Thoracic aorta (tissue), 2 donors: ENCODE measurements around the gene MOK. TPM values are rescaled to one million over a fixed set of nuclear protein-coding genes. Genes with fewer than 3 reads are reported as not detected.

Source experiments
- ATAC-seq: fragments of 150-250 bp; one replicate; pipeline ENCODE4 v1.8.0; 2017; ENCODE audit warnings: low read depth; ENCODE audit not compliant: insufficient number of reproducible peaks, low FRiP score
- DNase-seq: peaks from one replicate; pipeline ENCODE4 v3.0.0-alpha.2; 2020; ENCODE audit warnings: low spot score
- H3K27ac ChIP-seq, 2 donors: fragments of 200-600 bp; sonication (generic); 1 replicate in 1 of 2; 2 replicates in 1 of 2; pipeline ENCODE4 v1.5.1; 2016; ENCODE audit warnings: mild to moderate bottlenecking in 2 of 2, moderate library complexity in 2 of 2
- H3K27me3 ChIP-seq: fragments of 200-600 bp; sonication (generic); replicated peaks from 2 replicates; pipeline ENCODE4 v1.6.0; 2016; ENCODE audit warnings: mild to moderate bottlenecking; ENCODE audit not compliant: insufficient read depth
- H3K36me3 ChIP-seq: fragments of 200-600 bp; sonication (generic); one replicate; pipeline ENCODE4 v1.5.1; 2016
- H3K4me1 ChIP-seq, 2 donors: fragments of 200-600 bp; sonication (generic); 1 replicate in 1 of 2; 2 replicates in 1 of 2; pipeline versions ENCODE4 v1.5.1 to v1.6.0; 2016; ENCODE audit warnings: low read depth in 2 of 2, mild to moderate bottlenecking in 1 of 2; ENCODE audit not compliant: control insufficient read depth in 1 of 2
- H3K4me3 ChIP-seq: fragments of 200-600 bp; sonication (generic); 2 replicates; pipeline ENCODE4 v1.5.1; 2016; ENCODE audit warnings: mild to moderate bottlenecking
- H3K9me3 ChIP-seq: fragments of 200-600 bp; sonication (generic); 2 replicates; pipeline ENCODE4 v1.5.1; 2016
- total RNA-seq, 2 donors: library from RNA; depleted of rRNA; stranded (reverse); fragments of >200 nt; gene quantifications; one replicate each; pipeline versions ENCODE4 v1.1.0 to v1.2.3, GENCODE V29; 2016
- TF ChIP-seq, protein P1 (sequence below): fragments of 200-600 bp; sonication (generic); IDR thresholded peaks from one replicate; pipeline ENCODE4 v1.5.1; 2019; ENCODE audit warnings: antibody characterized with exemption

MOK gene
- total RNA-seq, 2 donors from 2014 or later: 15.0 to 41.0 TPM

- TF ChIP-seq, protein P1, sequence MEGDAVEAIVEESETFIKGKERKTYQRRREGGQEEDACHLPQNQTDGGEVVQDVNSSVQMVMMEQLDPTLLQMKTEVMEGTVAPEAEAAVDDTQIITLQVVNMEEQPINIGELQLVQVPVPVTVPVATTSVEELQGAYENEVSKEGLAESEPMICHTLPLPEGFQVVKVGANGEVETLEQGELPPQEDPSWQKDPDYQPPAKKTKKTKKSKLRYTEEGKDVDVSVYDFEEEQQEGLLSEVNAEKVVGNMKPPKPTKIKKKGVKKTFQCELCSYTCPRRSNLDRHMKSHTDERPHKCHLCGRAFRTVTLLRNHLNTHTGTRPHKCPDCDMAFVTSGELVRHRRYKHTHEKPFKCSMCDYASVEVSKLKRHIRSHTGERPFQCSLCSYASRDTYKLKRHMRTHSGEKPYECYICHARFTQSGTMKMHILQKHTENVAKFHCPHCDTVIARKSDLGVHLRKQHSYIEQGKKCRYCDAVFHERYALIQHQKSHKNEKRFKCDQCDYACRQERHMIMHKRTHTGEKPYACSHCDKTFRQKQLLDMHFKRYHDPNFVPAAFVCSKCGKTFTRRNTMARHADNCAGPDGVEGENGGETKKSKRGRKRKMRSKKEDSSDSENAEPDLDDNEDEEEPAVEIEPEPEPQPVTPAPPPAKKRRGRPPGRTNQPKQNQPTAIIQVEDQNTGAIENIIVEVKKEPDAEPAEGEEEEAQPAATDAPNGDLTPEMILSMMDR: no peak
- no peak overlapping the region for H3K4me3 ChIP-seq
- no peaks in the 10 kb centered on the region for H3K9me3 ChIP-seq
- no peaks in the 10 kb centered on the region for H3K4me1 ChIP-seq
- no peak overlapping the region for H3K27ac ChIP-seq
- ATAC-seq: no peak
- H3K27me3 ChIP-seq: no peaks in the 10 kb centered on the region
- H3K36me3 ChIP-seq: peaks cover 5% of the 10 kb centered on the region
- DNase-seq: no peak
These were observed 109.5 kb downstream of the MOK start for GRCh38 chr14:102195446-102195845.

DNA sequence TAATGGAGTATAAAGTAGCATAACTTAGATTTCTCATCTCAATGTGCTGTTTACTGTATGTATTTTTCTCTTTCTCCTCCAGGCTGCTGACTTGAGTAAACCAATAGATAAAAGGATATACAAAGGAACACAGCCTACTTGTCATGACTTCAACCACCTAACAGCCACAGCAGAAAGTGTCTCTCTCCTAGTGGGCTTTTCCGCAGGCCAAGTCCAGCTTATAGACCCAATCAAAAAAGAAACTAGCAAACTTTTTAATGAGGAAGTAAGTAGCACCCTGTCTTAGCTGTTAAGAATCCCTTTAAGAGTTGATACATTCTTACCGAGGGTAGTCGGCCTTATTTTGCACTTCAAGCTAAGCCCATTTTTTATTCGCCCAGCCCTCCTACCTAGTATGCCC lies 110.1 kb downstream of the MOK start:
- DNase-seq: no peak
- peaks cover 5% of the 10 kb centered on the region for H3K36me3 ChIP-seq
- no peak overlapping the region for H3K4me3 ChIP-seq
- TF ChIP-seq, protein P1: no peak
- ATAC-seq: no peak
- H3K4me1 ChIP-seq: no peaks in the 10 kb centered on the region
- H3K27me3 ChIP-seq: no peaks in the 10 kb centered on the region
- H3K27ac ChIP-seq: no peak overlapping the region
- no peaks in the 10 kb centered on the region for H3K9me3 ChIP-seq

GRCh38 chr14:102192840-102193502 lies 112.0 kb downstream of the MOK start:
- DNase-seq (no peak), ATAC-seq (no peak)
- H3K27ac ChIP-seq: no peak overlapping the region
- no peaks in the 10 kb centered on the region for H3K36me3 ChIP-seq
- TF ChIP-seq, protein P1: no peak
- no peak overlapping the region for H3K4me3 ChIP-seq
- H3K9me3 ChIP-seq: no peaks in the 10 kb centered on the region
- no peaks in the 10 kb centered on the region for H3K27me3 ChIP-seq
- peaks cover 2 to 3% of the 10 kb centered on the region in 2 donors for H3K4me1 ChIP-seq

GRCh38 chr14:102189874-102190273 lies 115.1 kb downstream of the MOK start:
- TF ChIP-seq, protein P1: no peak
- Histone ChIP-seq H3K27me3 (no peaks in the 10 kb centered on the region), H3K4me3 (no peak overlapping the region), H3K9me3 (no peaks in the 10 kb centered on the region), H3K27ac (no peak overlapping the region), H3K4me1 (peaks cover 13 to 19% of the 10 kb centered on the region in 2 donors), H3K36me3 (no peaks in the 10 kb centered on the region)
- ATAC-seq: no peak
- DNase-seq: no peak

- no peaks in the 10 kb centered on the region for H3K9me3 ChIP-seq
- ATAC-seq: no peak
- H3K36me3 ChIP-seq: no peaks in the 10 kb centered on the region
- TF ChIP-seq, protein P1: no peak
- H3K4me3 ChIP-seq: no peak overlapping the region
- DNase-seq: no peak
- no peak overlapping the region for H3K27ac ChIP-seq
- H3K4me1 ChIP-seq: peaks cover 14 to 20% of the 10 kb centered on the region in 2 donors
- no peaks in the 10 kb centered on the region for H3K27me3 ChIP-seq
These were observed 116.8 kb downstream of the MOK start for GRCh38 chr14:102188187-102188586.
